ENCODE data around the gene ZFAND3.

GRCh38 chr6:37928217-37928616 is 108.7 kb downstream of the ZFAND3 start:
- TF ChIP-seq TAF1 (IDR thresholded peaks at IDR 0.05; ENCODE audit: borderline replicate concordance, low read depth, low read length) (no peak), POLR2AphosphoS5 (IDR thresholded peaks at IDR 0.05; ENCODE audit: low read depth, low read length) (no peak), POLR2A (IDR thresholded peaks at IDR 0.05; ENCODE audit: low read depth, low read length) (no peak)
